Panc1 (cell line): ENCODE data around the gene PPA1. TPM values are rescaled to one million over a fixed set of nuclear protein-coding genes. Genes with fewer than 3 reads are reported as not detected.
"Not testable (repeated sequence)": the region's sequence is repeated elsewhere in the genome, so short reads cannot be mapped to it uniquely, and the experiment has no call there.

Source experiments
- ATAC-seq: fragments of 200-7000 bp; cut with Tn5 transposase; 2 replicates; pipeline ENCODE4 v1.9.1; 2020; ENCODE audit warnings: mild to moderate bottlenecking, moderate library complexity
- BruUV-seq: library from RNA; stranded (reverse); fragments of 400-500 nt; replicated peaks from 2 replicates; lab custom pipeline; 2021; lab: Mats Ljungman, UMichigan
- CTCF ChIA-PET: fragments of 300-600 bp; sonication (Branson Sonifier 250); formaldehyde crosslinking; loops from one replicate; lab custom pipeline; 2022; ENCODE audit warnings: antibody characterized with exemption; lab: Charles Lee
- POLR2A ChIA-PET: fragments of 300-600 bp; sonication (Branson Sonifier 250); formaldehyde crosslinking; loops from one replicate; lab custom pipeline; 2022; ENCODE audit warnings: antibody characterized with exemption; lab: Charles Lee
- DNase-seq: peaks from one replicate; pipeline ENCODE4 v3.0.0-alpha.2; 2010; ENCODE audit warnings: low read depth, low spot score
- H3K27ac ChIP-seq: 2 replicates; pipeline ENCODE4 v1.5.1; 2011; ENCODE audit warnings: mild to moderate bottlenecking, low read length, inconsistent platforms
- H3K27me3 ChIP-seq: fragments of 200-500 bp; sonication (Bioruptor generic); 2 replicates; pipeline ENCODE4 v1.6.0; 2014; ENCODE audit warnings: low read length, inconsistent platforms; ENCODE audit not compliant: control insufficient read depth, insufficient read depth
- H3K36me3 ChIP-seq: fragments of 200-500 bp; sonication (Bioruptor generic); 2 replicates; pipeline ENCODE4 v1.5.1; 2014; ENCODE audit warnings: inconsistent platforms, mild to moderate bottlenecking, low read length, moderate library complexity; ENCODE audit not compliant: control insufficient read depth, insufficient read depth
- H3K4me1 ChIP-seq: 2 replicates; pipeline ENCODE4 v1.5.1; 2011; ENCODE audit warnings: inconsistent platforms, mild to moderate bottlenecking, low read length, moderate library complexity; ENCODE audit not compliant: control insufficient read depth, insufficient read depth
- H3K4me3 ChIP-seq, 2 experiments: 2 replicates each; pipeline ENCODE4 v1.5.1; 2011 to 2012; ENCODE audit warnings: low read depth in 2 of 2, low read length in 2 of 2, mild to moderate bottlenecking in 2 of 2, inconsistent platforms in 1 of 2, moderate library complexity in 1 of 2
- H3K9me3 ChIP-seq: fragments of 200-500 bp; sonication (Bioruptor generic); 2 replicates; pipeline ENCODE4 v1.5.1; 2014; ENCODE audit warnings: low read depth, mild to moderate bottlenecking, inconsistent platforms, low read length, moderate library complexity; ENCODE audit not compliant: control insufficient read depth, insufficient read depth
- POLR2AphosphoS5 ChIP-seq: IDR thresholded peaks from 2 replicates; pipeline ENCODE4 v1.6.1; 2012; ENCODE audit warnings: mild to moderate bottlenecking, low read depth, low read length, moderate library complexity
- SIN3A ChIP-seq: IDR thresholded peaks from 2 replicates; pipeline ENCODE4 v1.6.1; 2012; ENCODE audit warnings: low read depth, mild to moderate bottlenecking, low read length, moderate library complexity, borderline replicate concordance; ENCODE audit not compliant: insufficient read depth
- TCF7L2 ChIP-seq: IDR thresholded peaks from 2 replicates; pipeline ENCODE4 v1.6.1; 2011; ENCODE audit warnings: mild to moderate bottlenecking, low read depth, low read length, inconsistent platforms
- in situ Hi-C: cut with HindIII; loops from 2 replicates; pipeline ENCODE4 v1.10.0; 2016; ENCODE audit warnings: low sequenced_read_pairs, low pct_unique_long_range_greater_than_20kb
- intact Hi-C: fragments of 100-400 bp; cut with micrococcal nuclease; formaldehyde crosslinking; loops from one replicate; pipeline ENCODE4 v1.10.0; 2022; ENCODE audit not compliant: unreplicated experiment
- total RNA-seq: library from RNA; stranded (reverse); gene quantifications from one replicate; pipeline ENCODE4 v1.2.1, GENCODE V29; 2021; ENCODE audit not compliant: unreplicated experiment
- TF ChIP-seq, protein P1 (sequence below): fragments of 450-650 bp; IDR thresholded peaks from 2 replicates; pipeline ENCODE4 v1.5.1; 2017; ENCODE audit warnings: mild to moderate bottlenecking
- TF ChIP-seq, protein P2 (sequence below), 2 experiments: IDR thresholded peaks; 2 replicates each; pipeline ENCODE4 v1.6.1; 2011 to 2012; ENCODE audit warnings: low read depth in 2 of 2, control low read depth in 1 of 2, low read length in 1 of 2, mild to moderate bottlenecking in 1 of 2, moderate library complexity in 1 of 2; ENCODE audit not compliant: insufficient read depth in 1 of 2

The PPA1 gene
- total RNA-seq, 1 experiment from 2014 or later = 174 TPM

DNA sequence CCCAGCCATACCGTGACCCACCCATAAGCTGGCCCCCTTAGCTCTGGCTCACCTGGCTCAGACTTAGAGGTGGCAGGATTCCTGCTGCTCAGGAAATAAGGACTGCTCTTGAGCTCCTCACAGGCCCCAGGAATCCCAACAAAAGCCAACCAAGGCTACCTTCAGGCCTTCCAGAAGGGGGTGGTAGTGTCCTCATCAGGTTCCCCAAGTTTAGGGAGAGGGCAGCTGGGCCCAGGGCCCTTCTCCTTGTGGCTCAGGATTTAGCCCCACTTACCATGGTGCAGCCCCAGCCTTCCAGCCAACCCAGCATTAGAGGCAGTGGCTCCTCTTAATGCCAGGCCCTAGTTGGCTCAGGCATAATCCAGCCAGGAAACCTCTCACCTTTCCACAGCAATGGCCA lies 27.0 kb upstream of the PPA1 start:
- peaks cover 27% of the 10 kb centered on the region; the same call in 1 of the 2 replicates for H3K4me1 ChIP-seq
- no peaks in the 10 kb centered on the region for H3K27me3 ChIP-seq
- DNase-seq = no peak
- POLR2A ChIA-PET = no interaction called here
- TF ChIP-seq, protein P1, sequence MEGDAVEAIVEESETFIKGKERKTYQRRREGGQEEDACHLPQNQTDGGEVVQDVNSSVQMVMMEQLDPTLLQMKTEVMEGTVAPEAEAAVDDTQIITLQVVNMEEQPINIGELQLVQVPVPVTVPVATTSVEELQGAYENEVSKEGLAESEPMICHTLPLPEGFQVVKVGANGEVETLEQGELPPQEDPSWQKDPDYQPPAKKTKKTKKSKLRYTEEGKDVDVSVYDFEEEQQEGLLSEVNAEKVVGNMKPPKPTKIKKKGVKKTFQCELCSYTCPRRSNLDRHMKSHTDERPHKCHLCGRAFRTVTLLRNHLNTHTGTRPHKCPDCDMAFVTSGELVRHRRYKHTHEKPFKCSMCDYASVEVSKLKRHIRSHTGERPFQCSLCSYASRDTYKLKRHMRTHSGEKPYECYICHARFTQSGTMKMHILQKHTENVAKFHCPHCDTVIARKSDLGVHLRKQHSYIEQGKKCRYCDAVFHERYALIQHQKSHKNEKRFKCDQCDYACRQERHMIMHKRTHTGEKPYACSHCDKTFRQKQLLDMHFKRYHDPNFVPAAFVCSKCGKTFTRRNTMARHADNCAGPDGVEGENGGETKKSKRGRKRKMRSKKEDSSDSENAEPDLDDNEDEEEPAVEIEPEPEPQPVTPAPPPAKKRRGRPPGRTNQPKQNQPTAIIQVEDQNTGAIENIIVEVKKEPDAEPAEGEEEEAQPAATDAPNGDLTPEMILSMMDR = no peak
- TF ChIP-seq SIN3A (no peak), TCF7L2 (no peak), POLR2AphosphoS5 (no peak)
- TF ChIP-seq, protein P2, sequence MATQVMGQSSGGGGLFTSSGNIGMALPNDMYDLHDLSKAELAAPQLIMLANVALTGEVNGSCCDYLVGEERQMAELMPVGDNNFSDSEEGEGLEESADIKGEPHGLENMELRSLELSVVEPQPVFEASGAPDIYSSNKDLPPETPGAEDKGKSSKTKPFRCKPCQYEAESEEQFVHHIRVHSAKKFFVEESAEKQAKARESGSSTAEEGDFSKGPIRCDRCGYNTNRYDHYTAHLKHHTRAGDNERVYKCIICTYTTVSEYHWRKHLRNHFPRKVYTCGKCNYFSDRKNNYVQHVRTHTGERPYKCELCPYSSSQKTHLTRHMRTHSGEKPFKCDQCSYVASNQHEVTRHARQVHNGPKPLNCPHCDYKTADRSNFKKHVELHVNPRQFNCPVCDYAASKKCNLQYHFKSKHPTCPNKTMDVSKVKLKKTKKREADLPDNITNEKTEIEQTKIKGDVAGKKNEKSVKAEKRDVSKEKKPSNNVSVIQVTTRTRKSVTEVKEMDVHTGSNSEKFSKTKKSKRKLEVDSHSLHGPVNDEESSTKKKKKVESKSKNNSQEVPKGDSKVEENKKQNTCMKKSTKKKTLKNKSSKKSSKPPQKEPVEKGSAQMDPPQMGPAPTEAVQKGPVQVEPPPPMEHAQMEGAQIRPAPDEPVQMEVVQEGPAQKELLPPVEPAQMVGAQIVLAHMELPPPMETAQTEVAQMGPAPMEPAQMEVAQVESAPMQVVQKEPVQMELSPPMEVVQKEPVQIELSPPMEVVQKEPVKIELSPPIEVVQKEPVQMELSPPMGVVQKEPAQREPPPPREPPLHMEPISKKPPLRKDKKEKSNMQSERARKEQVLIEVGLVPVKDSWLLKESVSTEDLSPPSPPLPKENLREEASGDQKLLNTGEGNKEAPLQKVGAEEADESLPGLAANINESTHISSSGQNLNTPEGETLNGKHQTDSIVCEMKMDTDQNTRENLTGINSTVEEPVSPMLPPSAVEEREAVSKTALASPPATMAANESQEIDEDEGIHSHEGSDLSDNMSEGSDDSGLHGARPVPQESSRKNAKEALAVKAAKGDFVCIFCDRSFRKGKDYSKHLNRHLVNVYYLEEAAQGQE (IDR thresholded peaks at IDR 0.05; ENCODE audit: insufficient read depth in 1 of 2, low read depth in 2 of 2, low read length in 1 of 2) = no peak
- ATAC-seq = no peak
- peak overlapping the region; percentile 39; the same call in 1 of the 2 replicates for H3K27ac ChIP-seq
- intact Hi-C loops (no loop called here), in situ Hi-C loops (no loop called here)
- H3K9me3 ChIP-seq = no peaks in the 10 kb centered on the region
- no TSS peak for BruUV-seq
- H3K4me3 ChIP-seq = no peak overlapping the region
- no peaks in the 10 kb centered on the region for H3K36me3 ChIP-seq
- CTCF ChIA-PET = interaction anchor here (0.6 kb wide), 1 partner anchor 99 kb away, joined by 3 read pairs; no protein-coding TSS in a partner anchor

DNA sequence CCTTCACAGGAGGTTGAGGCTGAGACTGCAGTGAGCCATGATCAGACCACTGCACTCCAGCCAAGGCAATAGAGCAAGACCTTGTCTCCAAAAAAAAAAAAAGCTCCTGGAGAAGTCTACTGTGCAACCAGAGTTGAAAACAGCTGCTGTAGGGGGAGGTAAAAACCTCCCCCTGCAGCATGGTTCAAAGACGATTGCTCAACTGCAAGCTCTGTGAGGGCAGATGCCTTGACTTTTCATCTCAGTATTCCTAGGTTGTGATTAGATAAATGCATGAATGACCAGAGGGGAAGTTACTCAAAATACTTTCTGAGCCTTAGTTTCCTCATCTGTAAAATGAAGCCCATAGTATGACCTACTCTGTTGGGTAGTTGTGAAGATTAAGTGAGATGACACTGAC lies 25.0 kb upstream of the PPA1 start:
- no peak for TF ChIP-seq TCF7L2
- TF ChIP-seq, protein P2 (IDR thresholded peaks at IDR 0.05; ENCODE audit: insufficient read depth in 1 of 2, low read depth in 2 of 2, low read length in 1 of 2) = no peak
- TF ChIP-seq SIN3A = no peak
- no peak for TF ChIP-seq POLR2AphosphoS5
- TF ChIP-seq, protein P1 = no peak
- H3K36me3 ChIP-seq = no peaks in the 10 kb centered on the region
- no peaks in the 10 kb centered on the region for H3K9me3 ChIP-seq
- H3K4me3 ChIP-seq = no peak overlapping the region
- no TSS peak for BruUV-seq
- CTCF ChIA-PET = interaction anchor here (0.7 kb wide), 1 partner anchor 44 kb away, joined by 3 read pairs; no protein-coding TSS in a partner anchor
- H3K4me1 ChIP-seq = peaks cover 38% of the 10 kb centered on the region
- intact Hi-C loops = no loop called here
- H3K27me3 ChIP-seq = no peaks in the 10 kb centered on the region
- in situ Hi-C loops = no loop called here
- DNase-seq = no peak
- ATAC-seq = no peak; the same call in 1 of the 2 replicates
- POLR2A ChIA-PET = no interaction called here
- H3K27ac ChIP-seq = 0 out of 2 replicates have a peak overlapping the region, but pooled peaks have one; percentile 5

DNA sequence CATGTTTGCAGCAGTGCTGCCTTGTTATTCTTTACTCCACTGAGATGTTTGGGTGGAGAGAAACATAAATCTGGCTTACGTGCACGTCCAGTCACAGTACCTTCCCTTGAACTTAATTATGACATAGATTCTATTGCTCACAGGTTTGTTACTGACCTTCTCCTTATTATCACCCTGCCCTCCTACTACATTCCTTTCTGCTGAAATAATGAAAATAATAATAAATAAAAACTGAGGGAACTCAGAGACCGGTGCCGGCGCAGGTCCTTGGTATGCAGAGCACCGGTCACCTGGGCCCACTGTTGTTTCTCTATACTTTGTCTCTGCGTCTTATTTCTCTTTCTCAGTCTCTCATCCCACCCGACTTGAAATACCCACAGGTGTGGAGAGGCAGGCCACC lies 24.6 kb upstream of the PPA1 start:
- H3K4me3 ChIP-seq, BruUV-seq, H3K27ac ChIP-seq, POLR2A ChIA-PET, in situ Hi-C loops, H3K9me3 ChIP-seq, H3K36me3 ChIP-seq, H3K27me3 ChIP-seq, CTCF ChIA-PET, intact Hi-C loops, ATAC-seq, DNase-seq: not testable (repeated sequence)
- H3K4me1 ChIP-seq = peaks cover 40% of the 10 kb centered on the region
